DMS114 treated with DMSO at 0.1 percent for 48 hours (cell line): ENCODE results near the gene MBD6.
"Not testable (repeated sequence)": the region's sequence is repeated elsewhere in the genome, so short reads cannot be mapped to it uniquely, and the experiment has no call there.

Source experiments
- DNase-seq: peaks from one replicate; lab custom pipeline; 2025; ENCODE audit not compliant: unreplicated experiment; lab: John Stamatoyannopoulos, UW

Gene MBD6

GRCh38 chr12:57488402-57489156 is 34.0 kb upstream of the MBD6 start:
- DNase-seq: no peak

- DNase-seq: no peak
Measured at GRCh38 chr12:57489157-57489641, 33.4 kb upstream of the MBD6 start.

- no peak for DNase-seq
Measured at GRCh38 chr12:57490126-57490525, 32.5 kb upstream of the MBD6 start.

GRCh38 chr12:57491393-57492280 is 31.0 kb upstream of the MBD6 start:
- peak; percentile 74 for DNase-seq

- not testable (repeated sequence) for DNase-seq
Measured at GRCh38 chr12:57495051-57495701, 27.4 kb upstream of the MBD6 start.

GRCh38 chr12:57496822-57497221 is 25.8 kb upstream of the MBD6 start:
- no peak for DNase-seq

GRCh38 chr12:57497223-57498131 is 25.1 kb upstream of the MBD6 start:
- no peak for DNase-seq

GRCh38 chr12:57498132-57498502 is 24.5 kb upstream of the MBD6 start:
- no peak for DNase-seq

- no peak for DNase-seq
Measured at GRCh38 chr12:57498571-57498970, 24.1 kb upstream of the MBD6 start.

- DNase-seq: no peak
Measured at GRCh38 chr12:57500213-57500612, 22.4 kb upstream of the MBD6 start.

- not testable (repeated sequence) for DNase-seq
Measured at GRCh38 chr12:57502311-57502969, 20.2 kb upstream of the MBD6 start.

- DNase-seq: not testable (repeated sequence)
Measured at GRCh38 chr12:57506541-57506940, 16.1 kb upstream of the MBD6 start.

- not testable (repeated sequence) for DNase-seq
Measured at GRCh38 chr12:57507796-57508195, 14.8 kb upstream of the MBD6 start.

GRCh38 chr12:57511161-57511560 is 11.5 kb upstream of the MBD6 start:
- DNase-seq: no peak

- DNase-seq: no peak
Measured at GRCh38 chr12:57511588-57512325, 10.9 kb upstream of the MBD6 start.

- DNase-seq: no peak
Measured at GRCh38 chr12:57512665-57513064, 10.0 kb upstream of the MBD6 start.

- no peak for DNase-seq
Measured at GRCh38 chr12:57513266-57513665, 9.4 kb upstream of the MBD6 start.

GRCh38 chr12:57513677-57514076 is 8.9 kb upstream of the MBD6 start:
- not testable (repeated sequence) for DNase-seq

GRCh38 chr12:57514246-57514645 is 8.4 kb upstream of the MBD6 start:
- not testable (repeated sequence) for DNase-seq
